Esophagus (tissue), 2 donors: ENCODE data around the gene HIP1. TPM values are rescaled to one million over a fixed set of nuclear protein-coding genes. Genes with fewer than 3 reads are reported as not detected.
"Not testable (repeated sequence)": the region's sequence is repeated elsewhere in the genome, so short reads cannot be mapped to it uniquely, and the experiment has no call there.

Experiments used
- H3K27ac ChIP-seq, 2 donors: one replicate each; pipeline ENCODE4 v1.5.1; 2013; ENCODE audit warnings: low read depth in 2 of 2, mild to moderate bottlenecking in 2 of 2, inconsistent platforms in 1 of 2, low read length in 1 of 2, moderate library complexity in 1 of 2
- H3K27me3 ChIP-seq, 2 donors: one replicate each; pipeline ENCODE4 v1.6.1; 2013; ENCODE audit warnings: low read length in 2 of 2, control low read depth in 1 of 2, mild to moderate bottlenecking in 1 of 2; ENCODE audit not compliant: insufficient read depth in 2 of 2, control insufficient read depth in 1 of 2
- H3K36me3 ChIP-seq, 2 donors: one replicate each; pipeline ENCODE4 v1.6.1; 2013; ENCODE audit warnings: low read length in 1 of 2; ENCODE audit not compliant: control insufficient read depth in 2 of 2, insufficient read depth in 2 of 2
- H3K4me1 ChIP-seq, 2 donors: one replicate each; pipeline ENCODE4 v1.6.1; 2013; ENCODE audit warnings: low read length in 1 of 2; ENCODE audit not compliant: control insufficient read depth in 2 of 2, insufficient read depth in 2 of 2
- H3K4me3 ChIP-seq, 2 donors: one replicate each; pipeline ENCODE4 v1.5.1; 2013; ENCODE audit warnings: low read length in 2 of 2, mild to moderate bottlenecking in 2 of 2, low read depth in 1 of 2, moderate library complexity in 1 of 2
- H3K9me3 ChIP-seq, 2 donors: one replicate each; pipeline ENCODE4 v1.6.1; 2013; ENCODE audit warnings: mild to moderate bottlenecking in 2 of 2, low read depth in 1 of 2, low read length in 1 of 2, moderate library complexity in 1 of 2; ENCODE audit not compliant: control insufficient read depth in 2 of 2, insufficient read depth in 1 of 2
- WGBS, 2 donors: extraction: QIAGEN DNeasy Blood & Tissue Kit; methylation state at CpG; one replicate each; pipeline ENCODE4 v1.1.7; 2013; 5-methylcytosine and 5-hydroxymethylcytosine counted together
- polyA plus RNA-seq, 2 donors: library from polyadenylated mRNA; stranded (reverse); fragments of 200-250 nt; gene quantifications; one replicate each; pipeline ENCODE4 v1.2.3, GENCODE V29; 2013
- donor health status: healthy with polysubstance abuse.
- donor health status: Bipolar disorder and iron deficiency.

HIP1 gene
- polyA plus RNA-seq, 2 donors, result 1.8 to 2.2 TPM

DNA sequence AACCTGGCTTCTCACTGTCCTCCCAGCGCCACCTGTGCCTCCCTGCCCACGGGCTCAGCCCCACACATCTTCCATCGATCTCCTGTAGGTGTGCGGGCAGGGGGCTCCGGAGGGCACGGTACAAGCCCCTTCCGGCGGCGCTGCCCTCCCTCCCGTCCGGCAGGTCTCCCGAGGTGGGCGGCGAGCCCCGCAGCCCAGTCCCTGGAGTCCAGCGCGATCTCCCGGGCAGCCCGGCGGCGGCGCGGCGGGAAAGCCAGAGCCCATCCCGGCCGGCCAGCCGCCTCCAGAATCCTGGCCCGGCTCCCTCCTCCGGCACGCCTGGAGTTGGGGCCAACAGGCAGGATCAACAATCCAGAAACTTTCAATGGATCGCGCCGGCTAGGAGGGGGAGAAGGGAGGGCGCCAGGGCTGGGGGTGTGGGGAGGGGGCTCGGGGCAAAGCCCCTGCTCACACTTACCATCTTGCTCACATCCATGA is 100.1 kb downstream of the HIP1 start:
- Histone ChIP-seq H3K27ac (peak overlapping the region in 1 of 2 donors; percentile 63), H3K27me3 (no peaks in the 10 kb centered on the region), H3K36me3 (no peaks in the 10 kb centered on the region), H3K9me3 (no peaks in the 10 kb centered on the region), H3K4me3 (peak overlapping the region; percentile 58 to 64), H3K4me1 (peaks cover 4% of the 10 kb centered on the region in 2 donors)
- 3 to 8% methylated on average over 20 to 34 of the region's 35 CpGs for WGBS, 2 donors

DNA sequence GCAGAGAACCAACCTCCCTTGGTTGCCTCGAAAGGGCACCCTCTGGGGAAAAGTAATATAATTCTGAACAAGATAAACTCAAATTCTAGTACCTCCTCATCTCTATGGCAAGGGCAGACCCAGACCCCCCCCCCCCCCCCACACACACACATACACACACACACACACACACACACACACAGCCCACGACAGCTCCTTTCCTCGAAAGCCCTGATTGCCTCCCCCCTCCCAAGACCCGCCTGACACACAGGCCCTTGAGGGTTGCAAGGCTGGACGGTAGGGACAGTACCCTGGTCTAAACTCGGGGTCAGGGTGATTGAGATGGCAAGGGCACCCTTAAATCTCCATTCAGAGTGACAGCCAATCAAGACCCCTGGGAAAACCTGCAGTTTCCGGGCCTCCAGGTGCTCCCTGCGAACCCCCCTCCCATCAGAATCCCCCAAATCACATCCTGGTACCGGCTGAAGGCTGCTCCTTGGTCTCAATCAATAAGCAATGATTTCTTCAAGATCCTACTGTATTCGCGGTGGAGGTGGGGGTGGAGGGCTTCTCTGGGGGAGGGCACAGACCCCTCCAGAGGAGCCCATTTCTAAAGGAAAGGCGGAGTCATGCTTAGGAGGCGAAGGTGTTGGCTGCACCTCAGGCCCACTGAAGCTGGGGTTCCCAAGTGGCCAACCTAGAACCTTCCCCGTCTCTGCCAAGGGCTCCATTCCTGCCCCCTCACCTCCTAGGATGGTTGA is 100.7 kb downstream of the HIP1 start:
- peaks cover 4% of the 10 kb centered on the region in 2 donors for H3K4me1 ChIP-seq
- H3K4me3 ChIP-seq, result peak overlapping the region; percentile 58 to 64
- WGBS, 2 donors, result 64% methylated on average over 14 of the region's 14 CpGs
- no peaks in the 10 kb centered on the region for H3K27me3 ChIP-seq
- H3K9me3 ChIP-seq, result no peaks in the 10 kb centered on the region
- no peak overlapping the region for H3K27ac ChIP-seq
- H3K36me3 ChIP-seq, result no peaks in the 10 kb centered on the region

DNA sequence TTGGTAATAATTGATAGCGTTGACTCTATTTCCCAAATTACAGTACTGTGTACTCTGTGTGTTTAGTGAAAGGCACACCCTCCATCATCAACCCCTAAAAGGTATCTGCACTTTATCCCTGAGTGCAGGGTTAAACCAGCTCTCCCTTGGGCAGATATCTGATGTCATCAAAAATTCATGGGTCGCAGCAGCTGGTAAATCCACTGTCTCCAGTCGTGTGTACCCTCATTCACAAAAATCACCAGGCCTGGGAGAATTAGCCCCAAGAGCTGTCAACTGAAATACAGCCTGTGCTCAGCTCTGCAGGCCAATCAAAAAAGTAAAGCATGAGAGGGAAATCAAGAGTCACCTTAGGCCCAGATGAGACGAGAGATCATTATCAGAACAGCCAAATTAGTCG is 103.7 kb downstream of the HIP1 start:
- no peak overlapping the region for H3K4me3 ChIP-seq
- WGBS, 2 donors, result 90% methylated on average over 5 of the region's 5 CpGs
- no peaks in the 10 kb centered on the region for H3K36me3 ChIP-seq
- H3K27me3 ChIP-seq, result no peaks in the 10 kb centered on the region
- H3K27ac ChIP-seq, result no peak overlapping the region
- H3K9me3 ChIP-seq, result no peaks in the 10 kb centered on the region
- H3K4me1 ChIP-seq, result peaks cover 4% of the 10 kb centered on the region in 2 donors

DNA sequence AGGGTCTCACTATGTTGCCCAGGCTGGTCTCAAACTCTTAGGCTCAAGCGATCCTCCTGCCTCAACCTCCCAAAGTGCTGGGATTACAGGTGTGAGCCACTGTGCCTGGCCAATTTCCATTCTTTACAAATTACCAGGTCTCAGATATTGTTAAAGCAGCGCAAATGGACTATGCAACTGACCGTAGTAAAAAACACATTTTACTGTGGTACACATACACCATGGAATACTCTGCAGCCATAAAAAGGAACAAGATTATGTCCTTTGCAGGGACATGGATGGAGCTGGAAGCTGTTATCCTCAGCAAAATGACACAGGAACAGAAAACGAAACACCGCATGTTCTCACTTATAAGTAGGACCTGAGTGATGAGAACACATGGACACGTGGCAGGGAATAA is 106.2 kb downstream of the HIP1 start:
- WGBS, 2 donors, result 88 to 97% methylated on average over 6 of the region's 6 CpGs
- not testable (repeated sequence) for H3K36me3 ChIP-seq, H3K27me3 ChIP-seq, H3K4me1 ChIP-seq, H3K9me3 ChIP-seq, H3K27ac ChIP-seq, H3K4me3 ChIP-seq

DNA sequence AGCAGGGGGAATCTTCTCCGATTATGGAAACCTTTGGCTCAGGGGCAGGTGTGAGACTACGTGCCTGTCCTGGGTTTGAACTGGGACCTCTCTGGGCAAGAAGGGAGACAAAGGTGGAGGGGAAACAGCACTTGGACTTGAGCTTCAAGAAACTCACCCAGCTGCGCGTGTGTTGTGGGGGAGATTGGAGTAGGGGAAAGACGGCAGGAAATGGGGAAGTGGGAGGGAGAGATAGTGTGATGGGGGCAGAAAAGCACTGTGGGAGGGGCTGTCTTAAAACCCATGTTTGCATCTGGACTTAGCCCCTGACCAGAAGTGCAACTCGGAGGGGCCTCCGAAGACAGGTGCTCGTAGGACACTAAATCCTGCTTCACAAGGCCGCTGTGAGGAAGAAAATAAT is 107.0 kb downstream of the HIP1 start:
- Histone ChIP-seq H3K4me1 (no peaks in the 10 kb centered on the region), H3K36me3 (no peaks in the 10 kb centered on the region), H3K27ac (no peak overlapping the region), H3K27me3 (no peaks in the 10 kb centered on the region), H3K4me3 (no peak overlapping the region), H3K9me3 (peaks cover 0 to 5% of the 10 kb centered on the region in 2 donors)
- 74 to 89% methylated on average over 9 of the region's 9 CpGs for WGBS, 2 donors

DNA sequence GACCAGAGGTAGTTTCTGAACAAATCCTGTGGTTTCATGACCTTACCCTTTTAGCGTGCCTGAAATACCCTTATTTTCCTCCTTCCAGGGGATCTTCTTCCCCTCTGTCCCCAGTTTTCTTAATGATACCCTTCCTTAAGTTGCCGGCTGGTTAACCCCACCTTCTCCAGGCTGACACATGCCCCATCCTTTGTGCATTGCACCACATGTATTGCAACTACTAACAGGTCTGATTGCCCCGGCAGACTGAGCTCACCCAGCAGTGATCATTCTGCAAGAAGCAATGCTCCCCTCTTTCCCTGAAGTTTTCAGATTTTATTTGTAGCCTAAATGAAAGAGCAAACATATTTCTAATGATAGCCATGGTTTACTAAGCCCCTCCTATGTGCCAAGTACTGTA is 108.2 kb downstream of the HIP1 start:
- no peaks in the 10 kb centered on the region for H3K4me1 ChIP-seq
- WGBS, 2 donors, result 89 to 93% methylated on average over 3 of the region's 3 CpGs
- H3K9me3 ChIP-seq, result peaks cover 0 to 5% of the 10 kb centered on the region in 2 donors
- H3K36me3 ChIP-seq, result no peaks in the 10 kb centered on the region
- H3K4me3 ChIP-seq, result no peak overlapping the region
- H3K27ac ChIP-seq, result no peak overlapping the region
- H3K27me3 ChIP-seq, result no peaks in the 10 kb centered on the region

DNA sequence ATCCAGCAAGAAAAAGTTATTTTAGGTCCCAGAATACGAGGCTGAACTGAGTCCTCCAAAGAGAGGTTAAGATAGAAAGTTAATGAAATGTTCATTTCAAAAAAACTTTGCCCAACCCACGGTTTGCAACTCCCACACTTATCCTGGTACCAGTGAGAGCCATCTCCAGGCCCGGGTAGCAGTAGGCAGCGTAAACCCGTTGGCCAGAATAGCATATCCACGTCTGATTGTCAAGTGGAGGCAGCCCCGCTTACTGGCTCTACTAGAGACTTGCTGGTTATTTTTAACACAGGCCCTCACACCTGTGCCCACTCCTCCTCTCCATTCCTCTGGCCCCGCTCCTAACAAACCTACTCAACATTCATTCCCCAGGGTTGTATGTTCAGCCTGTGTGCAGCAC is 109.7 kb downstream of the HIP1 start:
- H3K27ac ChIP-seq, result no peak overlapping the region

DNA sequence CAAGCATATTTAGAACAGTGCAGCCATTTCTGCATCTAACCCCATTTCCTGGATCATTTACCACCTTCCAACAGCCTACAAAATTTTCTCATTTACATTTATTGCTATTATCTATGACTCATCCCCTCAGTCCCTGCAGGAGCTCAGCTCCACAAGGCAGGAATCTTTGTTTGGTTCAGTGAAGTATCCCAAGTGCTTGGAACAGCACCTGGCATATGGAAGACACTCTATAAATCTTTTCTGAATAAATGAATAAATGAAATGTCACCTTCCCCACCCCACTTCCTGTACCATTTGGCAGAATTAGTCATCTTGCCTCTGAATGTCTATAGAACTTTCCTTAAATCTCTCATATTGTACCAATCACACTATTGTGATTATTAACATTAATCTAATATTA is 110.7 kb downstream of the HIP1 start:
- Histone ChIP-seq H3K4me3 (no peak overlapping the region), H3K9me3 (peaks cover 0 to 5% of the 10 kb centered on the region in 2 donors), H3K27me3 (no peaks in the 10 kb centered on the region), H3K36me3 (no peaks in the 10 kb centered on the region), H3K27ac (no peak overlapping the region), H3K4me1 (no peaks in the 10 kb centered on the region)

More for the DNA sequence above, 109.7 kb downstream of the HIP1 start:
- Histone ChIP-seq H3K4me3 (no peak overlapping the region), H3K9me3 (peaks cover 0 to 5% of the 10 kb centered on the region in 2 donors), H3K27me3 (no peaks in the 10 kb centered on the region), H3K4me1 (no peaks in the 10 kb centered on the region), H3K36me3 (no peaks in the 10 kb centered on the region)
- WGBS, 2 donors, result 93 to 96% methylated on average over 8 of the region's 8 CpGs

DNA sequence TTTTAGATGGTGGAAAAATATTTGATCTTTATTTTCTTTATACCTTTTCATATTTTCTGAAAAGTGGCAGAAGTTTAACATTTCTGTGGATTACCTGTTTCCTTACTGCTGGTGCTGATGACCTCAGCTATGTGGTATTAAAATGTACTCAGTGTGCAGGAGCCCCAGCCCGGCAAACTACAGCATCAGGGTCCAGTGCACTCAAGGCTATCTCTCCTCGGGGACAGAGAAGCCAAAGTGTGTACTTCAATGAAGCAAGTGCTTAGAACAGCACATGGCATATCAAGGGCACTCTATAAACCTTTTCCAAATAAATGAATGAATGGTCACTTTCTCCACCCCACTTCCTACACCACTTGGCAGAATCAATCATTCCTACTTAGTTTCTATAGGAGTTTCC is 111.8 kb downstream of the HIP1 start:
- Histone ChIP-seq H3K27ac (no peak overlapping the region), H3K9me3 (peaks cover 0 to 5% of the 10 kb centered on the region in 2 donors), H3K27me3 (no peaks in the 10 kb centered on the region), H3K4me3 (no peak overlapping the region), H3K4me1 (no peaks in the 10 kb centered on the region), H3K36me3 (no peaks in the 10 kb centered on the region)
- 93 to 99% methylated on average over 2 of the region's 2 CpGs for WGBS, 2 donors

DNA sequence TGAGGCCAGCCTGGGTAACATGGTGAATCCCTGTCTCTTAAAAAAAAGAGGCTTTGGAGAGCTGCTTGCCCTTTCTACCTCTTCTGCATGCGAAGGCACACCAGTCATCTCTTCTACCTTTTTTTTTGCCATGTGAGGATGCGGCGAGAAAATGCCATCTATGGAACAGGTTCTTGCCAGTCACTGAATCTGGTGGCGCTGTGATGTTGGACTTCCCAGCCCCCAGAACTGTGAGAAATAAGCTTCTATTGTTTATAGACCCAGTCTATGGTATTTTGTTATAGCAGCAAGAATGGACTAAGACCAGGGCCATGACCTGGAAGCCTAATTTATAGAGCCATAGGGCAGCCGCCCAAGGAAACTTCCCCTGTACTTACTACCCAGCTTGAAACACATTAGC is 112.9 kb downstream of the HIP1 start:
- Histone ChIP-seq H3K4me1 (no peaks in the 10 kb centered on the region), H3K27me3 (no peaks in the 10 kb centered on the region), H3K36me3 (no peaks in the 10 kb centered on the region), H3K9me3 (peaks cover 0 to 5% of the 10 kb centered on the region in 2 donors), H3K4me3 (no peak overlapping the region), H3K27ac (no peak overlapping the region)
- 86 to 98% methylated on average over 5 of the region's 5 CpGs for WGBS, 2 donors
